Measurements from ENCODE around the gene GNLY. TPM values are rescaled to one million over a fixed set of nuclear protein-coding genes. Genes with fewer than 3 reads are reported as not detected.

Gene GNLY
- polyA plus RNA-seq, 1 of the 3 experiments (the other 2 are of a cell fraction), result not detected

- no peak for DNase-seq
- Histone ChIP-seq H2AFZ (ENCODE audit: low read depth) (no peak overlapping the region), H3K36me3 (replicated peaks in 1 of 2; ENCODE audit: control insufficient read depth in 1 of 2, insufficient read depth in 2 of 2, low read length in 1 of 2) (peaks cover 51 to 55% of the 10 kb centered on the region in 2 experiments)
Observed at GRCh38 chr2:85649201-85650190, 44.7 kb upstream of the GNLY start.

GRCh38 chr2:85650456-85650855 lies 43.7 kb upstream of the GNLY start:
- H3K4me1 ChIP-seq (ENCODE audit: control insufficient read depth in 1 of 2, insufficient read depth in 2 of 2, low read depth in 1 of 2, low read length in 1 of 2), result peaks cover 0 to 12% of the 10 kb centered on the region in 2 experiments; a peak in 1 of 4 replicates
- H4K20me1 ChIP-seq (ENCODE audit: insufficient read depth), result no peaks in the 10 kb centered on the region
- H3K27ac ChIP-seq (ENCODE audit: low read depth in 2 of 2, low read length in 1 of 2), result peak overlapping the region in 1 of 2 experiments; percentile 54; a peak in 1 of 4 replicates
- H3K4me3 ChIP-seq (ENCODE audit: low read depth in 2 of 2, low read length in 1 of 2), result no peak overlapping the region
- TF ChIP-seq USF1 (IDR thresholded peaks at IDR 0.05; ENCODE audit: borderline replicate concordance, low read depth), result no peak
- no peak for TF ChIP-seq IRF3 (IDR thresholded peaks at IDR 0.05; ENCODE audit: low read depth, low read length)
- no peak for TF ChIP-seq FOXJ3 (CRISPR knock-in tag; IDR thresholded peaks at IDR 0.05)
- TF ChIP-seq GATA2 (CRISPR knock-in tag; IDR thresholded peaks at IDR 0.05), result no peak
- no peak for TF ChIP-seq RCOR1 (IDR thresholded peaks at IDR 0.05; ENCODE audit: low read length)
- TF ChIP-seq REST (IDR thresholded peaks at IDR 0.05; ENCODE audit: low read depth, low read length), result no peak
- TF ChIP-seq CHD2 (IDR thresholded peaks at IDR 0.05; ENCODE audit: low read length, partially characterized antibody), result no peak
- TF ChIP-seq MAX (IDR thresholded peaks at IDR 0.05; ENCODE audit: low read depth), result no peak
- no peak for TF ChIP-seq ELF1 (IDR thresholded peaks at IDR 0.05)
- no peak for TF ChIP-seq MXI1 (IDR thresholded peaks at IDR 0.05; ENCODE audit: low read depth, low read length)
- no peak for TF ChIP-seq RAD21 (IDR thresholded peaks at IDR 0.05; ENCODE audit: low read length)
- no peak for TF ChIP-seq EP300 (IDR thresholded peaks at IDR 0.05; ENCODE audit: borderline replicate concordance in 1 of 2, low read depth in 1 of 2, low read length in 1 of 2)
- H3K27me3 ChIP-seq (ENCODE audit: insufficient read depth), result no peaks in the 10 kb centered on the region
- no peak overlapping the region for H2AFZ ChIP-seq (ENCODE audit: low read depth)
- no peaks in the 10 kb centered on the region for H3K9me2 ChIP-seq
- H3K9ac ChIP-seq, result no peak overlapping the region
- CTCF ChIA-PET, result interaction anchor here (0.7 to 7.5 kb wide), 7 partner anchors 8 to 164 kb away, joined by 3 to 62 read pairs (median 7); no protein-coding TSS in a partner anchor
- H3K4me2 ChIP-seq, result no peak overlapping the region
- DNase-seq, result no peak
- WGBS (ENCODE audit: low lambda C conversion rate), result 94% methylated on average over 4 of the region's 4 CpGs
- peaks cover 3% of the 10 kb centered on the region; the same call in 1 of the 2 replicates for H3K79me2 ChIP-seq (ENCODE audit: insufficient read depth)
- no peaks in the 10 kb centered on the region for H3K9me3 ChIP-seq
- POLR2A ChIA-PET, result no interaction called here
- H3F3A ChIP-seq (replicated peaks; ENCODE audit: insufficient read depth), result peaks cover 36% of the 10 kb centered on the region
- peaks cover 43 to 45% of the 10 kb centered on the region in 2 experiments for H3K36me3 ChIP-seq (replicated peaks in 1 of 2; ENCODE audit: control insufficient read depth in 1 of 2, insufficient read depth in 2 of 2, low read length in 1 of 2)

More at GRCh38 chr2:85649201-85650190, 44.7 kb upstream of the GNLY start:
- H3F3A ChIP-seq (replicated peaks; ENCODE audit: insufficient read depth), result peaks cover 31% of the 10 kb centered on the region
- ChIA-PET POLR2A (no interaction called here), CTCF (interaction anchor here (0.9 to 7.5 kb wide), 18 partner anchors 7 to 165 kb away, joined by 3 to 62 read pairs (median 4); partner anchors contain the start of gene SFTPB)
- peaks cover 3% of the 10 kb centered on the region; the same call in 1 of the 2 replicates for H3K79me2 ChIP-seq (ENCODE audit: insufficient read depth)
- H3K4me2 ChIP-seq, result peak overlapping the region; percentile 12; the same call in 1 of the 2 replicates
- H3K27ac ChIP-seq (ENCODE audit: low read depth in 2 of 2, low read length in 1 of 2), result peak overlapping the region in 1 of 2 experiments; percentile 54; a peak in 2 of 4 replicates
- H3K4me3 ChIP-seq (ENCODE audit: low read depth in 2 of 2, low read length in 1 of 2), result no peak overlapping the region
- no peaks in the 10 kb centered on the region for H3K27me3 ChIP-seq (ENCODE audit: insufficient read depth)
- WGBS (ENCODE audit: low lambda C conversion rate), result 75% methylated on average over 9 of the region's 9 CpGs
- no peaks in the 10 kb centered on the region for H4K20me1 ChIP-seq (ENCODE audit: insufficient read depth)
- TF ChIP-seq MAX (IDR thresholded peaks at IDR 0.05; ENCODE audit: low read depth) (no peak), FOSL2 (IDR thresholded peaks at IDR 0.05; ENCODE audit: borderline replicate concordance, low read depth) (peak; percentile 48; the same call in 1 of the 2 replicates)
- H3K4me1 ChIP-seq (ENCODE audit: control insufficient read depth in 1 of 2, insufficient read depth in 2 of 2, low read depth in 1 of 2, low read length in 1 of 2), result peaks cover 0 to 12% of the 10 kb centered on the region in 2 experiments; a peak in 1 of 4 replicates
- H3K9me2 ChIP-seq, result no peaks in the 10 kb centered on the region
- no peak overlapping the region for H3K9ac ChIP-seq
- no peaks in the 10 kb centered on the region for H3K9me3 ChIP-seq
